Measurements from ENCODE around the gene TBC1D9.

Gene TBC1D9

DNA sequence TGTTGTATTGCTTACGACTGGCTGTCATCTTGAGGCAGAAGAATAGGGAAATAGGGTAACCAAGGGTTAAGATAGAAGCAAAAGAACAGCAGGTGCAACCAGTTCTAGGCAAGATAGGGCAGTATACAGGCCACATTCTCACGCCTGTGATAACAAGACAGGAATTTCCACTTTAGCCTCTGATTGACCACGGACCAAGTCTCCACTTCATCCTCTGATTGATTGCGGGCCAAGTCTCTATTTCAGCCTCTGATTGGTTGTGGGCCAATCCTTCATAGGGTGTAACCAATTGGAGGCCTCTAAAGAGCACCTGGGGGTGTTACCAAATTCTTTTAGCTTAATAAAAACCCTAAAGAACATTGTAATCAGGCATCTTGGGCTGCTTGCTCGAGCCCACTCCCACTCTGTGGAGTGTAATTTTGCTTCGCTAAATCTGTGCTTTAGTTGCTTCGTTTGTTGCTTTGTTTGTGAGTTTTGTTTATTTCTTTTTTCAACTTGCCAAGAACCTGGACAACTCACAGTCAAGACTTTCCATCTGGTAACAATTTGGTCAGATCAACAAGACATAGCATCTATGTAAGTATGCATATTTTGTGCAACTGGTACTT lies 8.7 kb upstream of the TBC1D9 start:
- no peak overlapping the region for H3K27ac ChIP-seq
- no peak overlapping the region for H3K4me3 ChIP-seq (ENCODE audit: low read depth, low read length)
- no peaks in the 10 kb centered on the region for H3K36me3 ChIP-seq
- TF ChIP-seq, protein P1, sequence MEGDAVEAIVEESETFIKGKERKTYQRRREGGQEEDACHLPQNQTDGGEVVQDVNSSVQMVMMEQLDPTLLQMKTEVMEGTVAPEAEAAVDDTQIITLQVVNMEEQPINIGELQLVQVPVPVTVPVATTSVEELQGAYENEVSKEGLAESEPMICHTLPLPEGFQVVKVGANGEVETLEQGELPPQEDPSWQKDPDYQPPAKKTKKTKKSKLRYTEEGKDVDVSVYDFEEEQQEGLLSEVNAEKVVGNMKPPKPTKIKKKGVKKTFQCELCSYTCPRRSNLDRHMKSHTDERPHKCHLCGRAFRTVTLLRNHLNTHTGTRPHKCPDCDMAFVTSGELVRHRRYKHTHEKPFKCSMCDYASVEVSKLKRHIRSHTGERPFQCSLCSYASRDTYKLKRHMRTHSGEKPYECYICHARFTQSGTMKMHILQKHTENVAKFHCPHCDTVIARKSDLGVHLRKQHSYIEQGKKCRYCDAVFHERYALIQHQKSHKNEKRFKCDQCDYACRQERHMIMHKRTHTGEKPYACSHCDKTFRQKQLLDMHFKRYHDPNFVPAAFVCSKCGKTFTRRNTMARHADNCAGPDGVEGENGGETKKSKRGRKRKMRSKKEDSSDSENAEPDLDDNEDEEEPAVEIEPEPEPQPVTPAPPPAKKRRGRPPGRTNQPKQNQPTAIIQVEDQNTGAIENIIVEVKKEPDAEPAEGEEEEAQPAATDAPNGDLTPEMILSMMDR (IDR thresholded peaks at IDR 0.05; ENCODE audit: low read depth, low read length) = no peak
- H3K27me3 ChIP-seq (ENCODE audit: insufficient read depth, low read depth, severe bottlenecking) = no peaks in the 10 kb centered on the region
- no peaks in the 10 kb centered on the region for H3K9me3 ChIP-seq (ENCODE audit: severe bottlenecking)
- DNase-seq = no peak

DNA sequence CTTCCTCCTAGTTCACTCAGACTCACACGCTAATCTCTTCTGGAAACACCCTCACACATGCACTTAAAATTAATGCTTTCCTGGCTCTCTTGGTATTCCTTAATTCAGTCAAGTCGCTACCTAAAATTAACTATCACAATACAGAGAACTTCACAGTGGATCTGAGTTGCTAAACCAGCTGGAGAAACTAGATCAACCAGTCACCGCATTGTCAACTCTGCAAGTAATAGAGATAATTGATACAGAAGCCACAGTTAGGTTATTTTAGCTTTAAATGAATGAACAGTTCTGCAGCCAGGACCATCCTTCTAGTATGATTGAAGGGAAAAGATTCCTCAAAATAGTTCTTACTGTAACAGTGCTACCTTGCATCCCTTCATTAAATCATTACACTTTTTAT lies 6.0 kb upstream of the TBC1D9 start:
- no peaks in the 10 kb centered on the region for H3K9me3 ChIP-seq (ENCODE audit: severe bottlenecking)
- TF ChIP-seq, protein P1 (IDR thresholded peaks at IDR 0.05; ENCODE audit: low read depth, low read length) = no peak
- H3K4me3 ChIP-seq (ENCODE audit: low read depth, low read length) = no peak overlapping the region
- H3K36me3 ChIP-seq = no peaks in the 10 kb centered on the region
- H3K27me3 ChIP-seq (ENCODE audit: insufficient read depth, low read depth, severe bottlenecking) = no peaks in the 10 kb centered on the region
- DNase-seq = no peak
- H3K27ac ChIP-seq = no peak overlapping the region

DNA sequence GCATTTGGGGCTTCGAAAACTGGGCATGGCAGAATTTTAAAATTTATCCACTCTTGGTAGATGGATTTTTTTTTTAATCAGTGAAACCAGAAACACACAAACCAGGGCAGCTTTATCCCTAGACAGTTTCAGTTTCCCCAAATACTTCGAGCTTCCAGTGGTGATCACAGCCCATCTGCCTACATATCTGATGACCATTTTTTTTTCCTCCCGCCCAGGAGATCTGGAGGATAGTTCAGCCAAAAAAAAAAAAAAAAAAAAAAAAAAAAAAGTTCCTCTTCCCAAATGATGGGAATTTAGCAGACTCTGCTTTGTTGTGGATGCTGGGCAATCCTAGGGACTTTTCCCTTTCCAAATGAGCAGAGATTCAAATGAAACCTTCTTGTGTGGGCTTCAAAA lies 1.0 kb upstream of the TBC1D9 start:
- no peaks in the 10 kb centered on the region for H3K27me3 ChIP-seq (ENCODE audit: insufficient read depth, low read depth, severe bottlenecking)
- no peaks in the 10 kb centered on the region for H3K36me3 ChIP-seq
- H3K9me3 ChIP-seq (ENCODE audit: severe bottlenecking) = no peaks in the 10 kb centered on the region
- H3K4me3 ChIP-seq (ENCODE audit: low read depth, low read length) = peak overlapping the region; percentile 72
- DNase-seq = no peak
- H3K27ac ChIP-seq = peak overlapping the region; percentile 88; the same call in 1 of the 2 replicates
- TF ChIP-seq, protein P1 (IDR thresholded peaks at IDR 0.05; ENCODE audit: low read depth, low read length) = no peak

DNA sequence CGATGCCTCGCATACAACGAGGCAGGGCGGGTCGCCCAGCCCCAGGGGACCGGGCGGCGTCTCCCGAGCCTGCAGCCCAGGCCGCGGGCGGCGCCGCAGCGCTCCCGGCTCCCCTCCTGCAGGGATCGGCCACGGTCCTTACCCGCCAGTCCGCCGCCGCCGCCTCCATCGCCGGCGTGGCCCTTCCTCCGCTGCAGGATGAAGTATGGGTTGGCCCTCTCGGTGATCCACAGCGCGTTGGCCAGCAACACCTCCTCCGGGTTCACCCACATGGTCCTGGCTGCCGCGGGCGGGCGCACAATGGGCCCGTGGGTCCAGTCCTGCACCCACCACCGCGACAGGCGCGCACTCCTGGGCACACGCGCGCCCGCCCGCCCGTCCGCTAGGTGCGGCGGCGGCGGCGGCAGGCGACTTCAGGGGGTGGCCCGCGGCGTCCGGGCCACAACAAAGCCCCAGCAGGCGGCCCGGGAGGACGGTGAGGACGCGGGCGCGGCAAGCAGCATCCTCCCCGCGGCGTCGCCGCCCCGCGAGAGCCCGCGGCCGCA lies 339 bp downstream of the TBC1D9 start:
- peak overlapping the region; percentile 72 for H3K4me3 ChIP-seq (ENCODE audit: low read depth, low read length)
- H3K36me3 ChIP-seq = no peaks in the 10 kb centered on the region
- H3K9me3 ChIP-seq (ENCODE audit: severe bottlenecking) = no peaks in the 10 kb centered on the region
- DNase-seq = peak; percentile 69
- H3K27me3 ChIP-seq (ENCODE audit: insufficient read depth, low read depth, severe bottlenecking) = no peaks in the 10 kb centered on the region
- TF ChIP-seq, protein P1 (IDR thresholded peaks at IDR 0.05; ENCODE audit: low read depth, low read length) = no peak
- peak overlapping the region; percentile 88 for H3K27ac ChIP-seq

DNA sequence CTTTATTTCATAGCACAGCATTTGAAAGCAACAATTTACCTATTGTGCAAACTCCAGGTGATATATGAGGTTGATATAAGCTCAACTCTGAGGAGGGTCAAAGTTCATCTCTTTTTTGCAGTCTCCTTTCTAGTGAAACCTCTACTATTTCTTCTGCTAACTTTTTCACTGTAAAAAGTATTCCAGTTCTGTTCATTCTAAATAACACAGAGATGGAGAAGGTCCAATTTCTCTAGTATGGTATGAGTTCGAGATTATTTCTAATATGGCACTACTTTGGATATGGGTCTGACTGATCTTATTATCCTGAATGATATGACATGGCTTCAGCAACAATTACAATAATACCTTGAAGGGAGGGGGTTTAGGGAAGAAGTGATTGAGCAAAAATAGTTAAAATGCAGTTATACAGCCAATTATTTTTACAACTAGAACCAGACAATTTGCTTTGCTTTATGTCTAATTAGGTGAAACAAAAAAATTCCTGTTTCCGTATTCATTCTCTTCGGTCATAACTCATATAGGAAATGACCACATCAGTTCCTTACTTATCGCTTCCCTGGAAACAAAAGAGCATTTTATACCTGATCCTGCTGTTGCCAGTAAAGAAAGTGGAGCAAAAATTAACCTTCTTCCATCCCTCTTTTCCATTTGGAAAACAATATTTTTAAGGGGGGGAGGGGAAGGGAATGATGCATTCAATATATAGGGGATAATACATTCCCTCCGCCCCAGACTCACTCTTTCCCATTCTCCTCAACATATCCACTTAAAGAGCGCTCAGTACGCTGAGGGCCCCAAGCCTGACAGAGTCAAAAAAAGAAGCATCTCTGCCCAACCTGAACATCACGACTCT lies 1.0 kb downstream of the TBC1D9 start:
- H3K4me3 ChIP-seq (ENCODE audit: low read depth, low read length) = peak overlapping the region; percentile 72
- peak overlapping the region; percentile 88 for H3K27ac ChIP-seq
- H3K9me3 ChIP-seq (ENCODE audit: severe bottlenecking) = no peaks in the 10 kb centered on the region
- H3K27me3 ChIP-seq (ENCODE audit: insufficient read depth, low read depth, severe bottlenecking) = no peaks in the 10 kb centered on the region
- H3K36me3 ChIP-seq = no peaks in the 10 kb centered on the region
- no peak for DNase-seq
- TF ChIP-seq, protein P1 (IDR thresholded peaks at IDR 0.05; ENCODE audit: low read depth, low read length) = no peak

All from WERI-Rb-1 (cell line).